ENCODE data around the gene NPHP1.
"Not testable (repeated sequence)": the region's sequence is repeated elsewhere in the genome, so short reads cannot be mapped to it uniquely, and the experiment has no call there.

Gene NPHP1

GRCh38 chr2:110198016-110198415, 6.8 kb downstream of the NPHP1 start:
- no peak for DNase-seq (ENCODE audit: low read depth in 2 of 3, low spot score in 2 of 3)

DNA sequence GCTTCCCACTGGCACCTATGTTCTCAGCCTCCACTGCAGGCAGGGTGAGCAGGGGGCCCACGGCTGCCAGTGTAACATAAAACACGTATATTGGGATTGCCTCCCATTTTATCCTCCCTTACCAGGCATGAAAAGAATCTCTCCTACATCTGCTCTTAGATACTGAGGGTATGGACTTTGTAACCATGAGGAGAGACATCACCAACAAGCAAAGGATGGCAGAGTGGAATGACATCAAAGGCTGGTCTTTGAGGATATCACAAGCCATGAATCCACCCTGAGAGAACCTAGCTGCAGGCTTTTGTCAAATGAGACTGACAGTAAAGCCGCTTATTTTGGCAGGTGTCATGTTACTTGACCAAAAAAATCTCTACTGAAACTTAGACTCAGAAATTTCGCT, 7.4 kb downstream of the NPHP1 start:
- no peak for DNase-seq (ENCODE audit: low read depth in 2 of 3, low spot score in 2 of 3)

DNA sequence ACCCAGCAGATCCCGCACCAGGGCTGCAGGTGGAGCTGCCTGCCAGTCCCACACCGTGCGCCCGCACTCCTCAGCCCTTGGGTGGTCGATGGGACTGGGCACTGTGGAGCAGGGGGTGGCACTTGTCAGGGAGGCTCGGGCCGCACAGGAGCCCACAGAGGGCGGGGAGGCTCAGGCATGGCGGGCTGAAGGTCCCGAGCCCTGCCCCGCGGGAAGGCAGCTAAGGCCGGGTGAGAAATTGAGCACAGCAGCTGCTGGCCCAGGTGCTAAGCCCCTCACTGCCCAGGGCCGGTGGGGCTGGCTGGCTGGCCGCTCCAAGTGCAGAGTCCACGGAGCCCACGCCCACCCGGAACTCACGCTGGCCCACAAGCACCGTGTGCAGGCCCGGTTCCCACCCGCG, 14.6 kb downstream of the NPHP1 start:
- DNase-seq (ENCODE audit: low read depth in 2 of 3, low spot score in 2 of 3): not testable (repeated sequence)

- no peak for DNase-seq (ENCODE audit: low read depth in 2 of 3, low spot score in 2 of 3)
Observed at GRCh38 chr2:110182449-110182848, 22.4 kb downstream of the NPHP1 start.

GRCh38 chr2:110180036-110180435, 24.8 kb downstream of the NPHP1 start:
- DNase-seq (ENCODE audit: low read depth in 2 of 3, low spot score in 2 of 3): no peak

GRCh38 chr2:110173523-110173922, 31.3 kb downstream of the NPHP1 start:
- DNase-seq (ENCODE audit: low read depth in 2 of 3, low spot score in 2 of 3): no peak

DNA sequence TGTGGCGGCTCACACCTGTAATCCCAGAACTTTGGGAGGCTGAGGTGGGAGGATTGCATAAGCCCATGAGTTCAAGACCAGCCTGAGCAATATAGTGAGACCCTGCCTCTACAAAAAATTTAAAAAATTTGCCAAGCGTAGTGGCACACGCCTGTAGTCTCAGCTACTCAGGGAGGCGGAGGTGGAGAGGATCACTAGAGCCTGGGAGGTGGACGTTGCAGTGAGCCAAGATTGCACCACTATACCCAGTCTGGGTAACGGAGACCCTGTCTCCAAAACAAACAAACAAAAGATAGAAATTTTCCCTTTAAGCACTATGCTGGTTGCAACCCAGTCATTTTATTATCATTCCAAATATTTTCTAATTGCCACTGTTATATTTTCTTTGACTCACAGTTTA, 32.3 kb downstream of the NPHP1 start:
- DNase-seq (ENCODE audit: low read depth in 2 of 3, low spot score in 2 of 3): no peak

DNA sequence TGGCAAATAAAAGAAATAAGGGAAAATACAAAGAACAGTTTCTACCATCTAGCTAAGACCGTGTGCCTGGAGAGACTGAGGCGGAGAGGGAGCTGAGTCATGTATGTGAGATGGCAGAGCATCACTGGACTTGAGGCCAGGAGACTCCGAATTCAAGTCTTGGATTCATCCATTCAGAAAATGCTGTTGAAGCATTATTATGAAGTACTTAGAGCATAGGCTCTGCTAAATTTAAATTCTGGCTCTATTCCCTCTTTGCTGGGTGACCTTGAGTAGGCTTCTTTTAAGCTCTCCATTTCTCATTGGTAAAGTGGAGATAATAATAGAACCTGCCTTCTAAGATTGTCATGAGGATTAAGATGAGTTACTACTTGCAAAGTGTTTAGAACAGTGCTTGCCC, 34.7 kb downstream of the NPHP1 start:
- DNase-seq (ENCODE audit: low read depth in 2 of 3, low spot score in 2 of 3): no peak

DNA sequence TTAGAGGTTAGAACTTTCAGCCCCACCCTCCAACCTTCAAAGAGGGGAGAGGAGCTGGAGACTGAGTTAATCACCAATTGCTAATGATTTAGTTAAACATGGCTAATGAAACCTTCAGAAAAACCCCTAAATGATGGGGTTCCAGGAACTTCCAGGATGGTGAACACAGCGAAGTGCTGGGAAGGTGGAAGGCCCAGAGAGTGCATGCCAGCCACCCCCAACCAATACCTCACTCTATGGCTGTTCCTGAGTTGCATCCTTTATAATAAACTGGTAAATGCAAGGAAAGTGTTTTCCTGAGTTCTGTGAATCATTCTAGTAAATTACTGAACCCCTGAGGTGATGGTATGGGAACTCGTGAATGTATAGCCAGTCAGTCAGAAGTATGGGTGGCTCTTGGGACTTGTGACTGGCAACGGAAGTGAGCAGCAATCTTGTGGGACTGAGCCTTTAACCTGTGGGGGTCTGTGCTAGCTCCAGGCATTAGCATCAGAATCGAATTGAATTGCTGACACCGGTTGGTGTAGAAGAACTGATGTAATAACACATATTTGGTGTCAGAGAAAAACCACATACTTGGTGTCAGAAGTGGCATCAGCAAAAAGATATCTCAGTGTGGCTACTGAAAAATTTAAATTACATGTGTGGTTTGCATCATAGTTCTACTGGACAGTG, 37.4 kb downstream of the NPHP1 start:
- no peak for DNase-seq (ENCODE audit: low read depth in 2 of 3, low spot score in 2 of 3)

DNA sequence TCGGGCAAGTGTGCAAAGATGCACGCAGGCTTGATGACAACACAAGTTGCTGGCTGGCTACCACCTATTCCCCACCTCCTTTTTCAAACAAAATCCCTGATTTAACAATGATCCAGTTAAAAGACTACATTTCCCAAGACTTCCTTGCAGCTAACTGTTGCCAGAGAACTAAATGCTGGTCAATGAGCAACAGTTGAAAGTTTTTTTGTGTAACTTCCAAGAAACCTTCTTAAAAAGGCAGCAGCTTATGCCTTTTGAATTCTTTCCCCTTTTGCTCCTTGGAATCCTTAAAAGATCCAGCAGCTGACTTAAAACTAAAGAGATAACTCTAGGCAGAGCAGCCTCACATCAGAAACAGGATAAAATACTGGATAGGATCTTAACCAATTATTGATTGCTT, 38.5 kb downstream of the NPHP1 start:
- DNase-seq (ENCODE audit: low read depth in 2 of 3, low spot score in 2 of 3): no peak

DNA sequence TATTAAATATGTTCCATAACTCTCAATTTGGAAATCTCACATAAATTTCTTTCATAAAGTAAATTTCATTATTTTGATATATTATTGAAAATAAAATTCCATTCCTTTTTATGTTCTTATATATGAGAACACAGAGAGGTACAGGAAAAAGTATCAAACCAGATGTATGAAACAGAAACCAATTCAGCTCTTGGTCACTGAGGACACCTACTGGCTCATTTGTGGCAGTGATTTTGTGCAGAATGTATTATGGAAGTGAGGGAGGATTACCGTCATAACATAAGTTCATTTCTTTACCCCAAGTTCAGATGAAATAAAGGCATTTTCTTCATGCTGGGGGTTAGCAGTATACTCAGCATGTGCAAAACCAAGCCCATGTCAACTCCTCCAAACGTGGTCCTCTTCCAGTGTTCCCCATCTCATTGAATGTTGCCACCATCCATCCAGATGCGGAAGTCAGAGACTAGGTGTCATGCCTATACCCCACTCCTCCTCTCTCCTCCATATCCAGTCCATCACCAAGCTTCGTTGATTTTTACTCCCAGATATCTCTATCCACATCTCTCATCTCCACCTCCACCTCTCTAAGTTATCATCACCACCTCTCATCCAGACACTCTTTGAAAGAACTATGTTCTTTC, 47.5 kb downstream of the NPHP1 start:
- DNase-seq (ENCODE audit: low read depth in 2 of 3, low spot score in 2 of 3): no peak

- DNase-seq (ENCODE audit: low read depth in 2 of 3, low spot score in 2 of 3): not testable (repeated sequence)
Observed at GRCh38 chr2:110154828-110155227, 50.0 kb downstream of the NPHP1 start.

DNA sequence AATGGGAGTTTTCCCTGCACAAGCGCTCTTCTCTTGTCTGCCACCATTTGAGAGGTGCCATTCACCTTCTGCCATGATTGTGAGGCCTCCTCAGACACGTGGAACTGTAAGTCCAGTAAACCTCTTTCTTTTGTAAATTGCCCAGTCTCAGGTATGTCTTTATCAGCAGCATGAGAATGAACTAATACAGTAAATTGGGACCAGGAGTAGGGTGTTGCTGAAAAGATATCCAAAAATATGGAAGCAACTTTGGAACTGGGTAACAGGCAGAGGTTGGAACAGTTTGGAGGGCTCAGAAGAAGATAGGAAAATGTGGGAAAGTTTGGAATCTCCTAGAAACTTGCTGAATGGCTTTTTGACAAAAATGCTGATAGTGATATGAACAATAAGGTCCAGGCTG, 50.6 kb downstream of the NPHP1 start:
- DNase-seq (ENCODE audit: low read depth in 2 of 3, low spot score in 2 of 3): not testable (repeated sequence)

GRCh38 chr2:110153416-110153815, 51.4 kb downstream of the NPHP1 start:
- DNase-seq (ENCODE audit: low read depth in 2 of 3, low spot score in 2 of 3): no peak

DNA sequence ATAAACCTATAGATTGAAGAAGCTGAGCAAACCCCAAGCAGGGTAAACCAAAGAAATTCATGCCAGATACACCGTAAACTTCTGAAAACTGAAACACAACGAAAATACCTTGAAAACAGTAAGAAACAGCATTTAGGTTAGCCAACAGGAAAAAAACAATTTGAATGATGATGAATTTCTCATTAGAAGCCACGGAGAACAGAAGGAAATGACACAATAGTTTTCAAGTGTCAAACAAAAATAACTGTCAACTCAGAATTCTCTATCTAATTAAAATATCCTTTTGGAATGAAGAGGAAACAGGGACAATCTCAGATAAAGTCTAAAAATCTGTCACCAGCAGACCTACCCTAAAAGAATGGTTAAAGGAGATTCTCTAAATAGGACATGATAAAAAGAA, 51.9 kb downstream of the NPHP1 start:
- no peak for DNase-seq (ENCODE audit: low read depth in 2 of 3, low spot score in 2 of 3)

GRCh38 chr2:110149330-110150220, 55.2 kb downstream of the NPHP1 start:
- no peak for DNase-seq (ENCODE audit: low read depth in 2 of 3, low spot score in 2 of 3)

DNA sequence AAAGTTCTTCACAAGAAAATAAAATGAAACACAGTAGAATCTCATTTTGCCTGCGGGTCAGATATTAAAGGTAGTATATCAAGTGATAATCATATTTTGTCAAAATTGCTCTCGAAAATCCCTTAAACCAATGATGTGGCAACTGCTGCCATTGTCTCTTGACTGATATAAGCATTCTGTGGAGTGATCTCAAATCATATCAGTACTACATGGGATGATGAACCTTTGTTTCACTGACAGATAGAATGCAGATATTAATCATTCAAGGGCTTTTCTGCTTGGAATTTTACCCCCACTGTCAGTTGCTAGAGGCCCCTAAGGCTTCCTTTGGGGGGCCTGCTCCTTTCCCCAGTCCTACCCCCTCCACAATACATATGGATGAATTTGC, 57.9 kb downstream of the NPHP1 start:
- no peak for DNase-seq (ENCODE audit: low read depth in 2 of 3, low spot score in 2 of 3)

- no peak for DNase-seq (ENCODE audit: low read depth in 2 of 3, low spot score in 2 of 3)
Observed at GRCh38 chr2:110146183-110146944, 58.4 kb downstream of the NPHP1 start.

DNA sequence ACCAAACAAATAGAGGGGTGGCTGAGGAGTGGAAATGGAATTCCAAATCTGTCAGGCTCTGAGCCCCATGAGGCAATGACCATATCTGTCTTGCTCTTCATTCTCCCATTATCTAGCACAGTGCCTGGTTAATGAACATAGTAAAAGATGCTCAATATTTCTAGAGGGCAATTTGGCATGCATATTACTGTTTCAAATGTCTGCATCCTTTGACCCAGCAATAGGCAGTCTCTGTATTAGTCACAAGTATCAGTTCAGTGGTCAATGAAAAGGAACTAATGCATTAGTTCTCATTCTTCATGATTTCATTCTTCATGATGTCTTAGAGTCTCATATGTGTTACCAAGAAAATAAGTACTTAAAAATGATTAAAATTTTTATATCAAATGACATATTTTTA, 60.8 kb downstream of the NPHP1 start:
- DNase-seq (ENCODE audit: low read depth in 2 of 3, low spot score in 2 of 3): no peak

- DNase-seq (ENCODE audit: low read depth in 2 of 3, low spot score in 2 of 3): no peak
Observed at GRCh38 chr2:110140401-110140800, 64.4 kb downstream of the NPHP1 start.

GRCh38 chr2:110134025-110134424, 70.8 kb downstream of the NPHP1 start:
- no peak for DNase-seq (ENCODE audit: low read depth in 2 of 3, low spot score in 2 of 3)

Measured in activated CD8-positive, alpha-beta memory T cell treated with anti-CD3 and anti-CD28 coated beads for 48 hours (primary cell).